Measurements from ENCODE around the gene SLC5A11. TPM values are rescaled to one million over a fixed set of nuclear protein-coding genes. Genes with fewer than 3 reads are reported as not detected.

The SLC5A11 gene
- total RNA-seq, 1 experiment from 2014 or later: 0.47 TPM

DNA sequence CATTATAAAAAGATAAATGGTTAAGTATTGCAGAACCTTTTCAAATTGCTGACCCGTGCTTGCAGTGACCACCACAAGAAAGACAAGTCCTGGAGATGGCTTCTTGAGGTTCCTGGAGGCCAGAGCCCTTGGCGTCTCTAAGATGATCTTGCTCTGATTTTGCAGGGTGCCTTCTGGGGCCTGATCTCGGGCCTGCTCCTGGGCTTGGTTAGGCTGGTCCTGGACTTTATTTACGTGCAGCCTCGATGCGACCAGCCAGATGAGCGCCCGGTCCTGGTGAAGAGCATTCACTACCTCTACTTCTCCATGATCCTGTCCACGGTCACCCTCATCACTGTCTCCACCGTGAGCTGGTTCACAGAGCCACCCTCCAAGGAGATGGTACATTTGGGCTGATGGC is 63.0 kb downstream of the SLC5A11 start:
- Histone ChIP-seq H3K79me2 (ENCODE audit: insufficient read depth, low read length) (no peaks in the 10 kb centered on the region), H3K4me2 (ENCODE audit: low read length) (no peak overlapping the region), H2AFZ (ENCODE audit: low read depth, low read length, poor library complexity, severe bottlenecking) (no peak overlapping the region), H3K4me1 (ENCODE audit: control insufficient read depth in 1 of 2, insufficient read depth in 2 of 2, low read length in 2 of 2) (no peaks in the 10 kb centered on the region), H3K27ac (ENCODE audit: low read depth, low read length) (no peak overlapping the region), H3K4me3 (replicated peaks in 1 of 2; ENCODE audit: low read depth in 1 of 2, low read length in 2 of 2) (no peak overlapping the region), H3K9ac (ENCODE audit: low read length) (no peak overlapping the region), H4K20me1 (ENCODE audit: insufficient read depth) (no peaks in the 10 kb centered on the region), H3K36me3 (ENCODE audit: control insufficient read depth in 1 of 2, insufficient read depth in 2 of 2, low read length in 2 of 2) (no peaks in the 10 kb centered on the region), H3K27me3 (ENCODE audit: insufficient read depth, low read length) (no peaks in the 10 kb centered on the region), H3K9me2 (ENCODE audit: insufficient read depth) (no peaks in the 10 kb centered on the region), H3K9me3 (ENCODE audit: control insufficient read depth in 1 of 2, insufficient read depth in 1 of 2, low read depth in 1 of 2, low read length in 2 of 2) (no peaks in the 10 kb centered on the region)
- ChIA-PET CTCF (interaction anchor here (1.6 kb wide), 1 partner anchor 316 kb away, joined by 6 read pairs; no protein-coding TSS in a partner anchor), RAD21 (ENCODE audit: low non-redundant PET in 1 of 2, low total read pairs in 2 of 2, uncharacterized antibody in 2 of 2, unreplicated experiment in 2 of 2) (no interaction called here), POLR2A (no interaction called here)
- ATAC-seq (no peak), DNase-seq (ENCODE audit: low read depth, low spot score) (no peak)
- intact Hi-C loops (cut with micrococcal nuclease): no loop called here
- BruUV-seq (replicated peaks): no TSS peak
- TF ChIP-seq, protein P1, sequence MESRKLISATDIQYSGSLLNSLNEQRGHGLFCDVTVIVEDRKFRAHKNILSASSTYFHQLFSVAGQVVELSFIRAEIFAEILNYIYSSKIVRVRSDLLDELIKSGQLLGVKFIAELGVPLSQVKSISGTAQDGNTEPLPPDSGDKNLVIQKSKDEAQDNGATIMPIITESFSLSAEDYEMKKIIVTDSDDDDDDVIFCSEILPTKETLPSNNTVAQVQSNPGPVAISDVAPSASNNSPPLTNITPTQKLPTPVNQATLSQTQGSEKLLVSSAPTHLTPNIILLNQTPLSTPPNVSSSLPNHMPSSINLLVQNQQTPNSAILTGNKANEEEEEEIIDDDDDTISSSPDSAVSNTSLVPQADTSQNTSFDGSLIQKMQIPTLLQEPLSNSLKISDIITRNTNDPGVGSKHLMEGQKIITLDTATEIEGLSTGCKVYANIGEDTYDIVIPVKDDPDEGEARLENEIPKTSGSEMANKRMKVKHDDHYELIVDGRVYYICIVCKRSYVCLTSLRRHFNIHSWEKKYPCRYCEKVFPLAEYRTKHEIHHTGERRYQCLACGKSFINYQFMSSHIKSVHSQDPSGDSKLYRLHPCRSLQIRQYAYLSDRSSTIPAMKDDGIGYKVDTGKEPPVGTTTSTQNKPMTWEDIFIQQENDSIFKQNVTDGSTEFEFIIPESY (IDR thresholded peaks at IDR 0.05; ENCODE audit: extremely low read depth, insufficient replicate concordance, low read length): no peak
- TF ChIP-seq YY1 (IDR thresholded peaks at IDR 0.05; ENCODE audit: extremely low read depth, insufficient replicate concordance, low read depth, low read length) (no peak), TCF7L2 (IDR thresholded peaks at IDR 0.05; ENCODE audit: borderline replicate concordance, extremely low read depth, insufficient read depth, insufficient read length) (no peak), POLR2AphosphoS5 (IDR thresholded peaks at IDR 0.05; ENCODE audit: low read depth, low read length) (no peak), EZH2 (IDR thresholded peaks at IDR 0.05) (no peak), CBX3 (IDR thresholded peaks at IDR 0.05; ENCODE audit: low read depth) (no peak), CEBPB (IDR thresholded peaks at IDR 0.05; ENCODE audit: low read depth) (no peak), JUND (IDR thresholded peaks at IDR 0.05) (no peak)
- TF ChIP-seq, protein P2, sequence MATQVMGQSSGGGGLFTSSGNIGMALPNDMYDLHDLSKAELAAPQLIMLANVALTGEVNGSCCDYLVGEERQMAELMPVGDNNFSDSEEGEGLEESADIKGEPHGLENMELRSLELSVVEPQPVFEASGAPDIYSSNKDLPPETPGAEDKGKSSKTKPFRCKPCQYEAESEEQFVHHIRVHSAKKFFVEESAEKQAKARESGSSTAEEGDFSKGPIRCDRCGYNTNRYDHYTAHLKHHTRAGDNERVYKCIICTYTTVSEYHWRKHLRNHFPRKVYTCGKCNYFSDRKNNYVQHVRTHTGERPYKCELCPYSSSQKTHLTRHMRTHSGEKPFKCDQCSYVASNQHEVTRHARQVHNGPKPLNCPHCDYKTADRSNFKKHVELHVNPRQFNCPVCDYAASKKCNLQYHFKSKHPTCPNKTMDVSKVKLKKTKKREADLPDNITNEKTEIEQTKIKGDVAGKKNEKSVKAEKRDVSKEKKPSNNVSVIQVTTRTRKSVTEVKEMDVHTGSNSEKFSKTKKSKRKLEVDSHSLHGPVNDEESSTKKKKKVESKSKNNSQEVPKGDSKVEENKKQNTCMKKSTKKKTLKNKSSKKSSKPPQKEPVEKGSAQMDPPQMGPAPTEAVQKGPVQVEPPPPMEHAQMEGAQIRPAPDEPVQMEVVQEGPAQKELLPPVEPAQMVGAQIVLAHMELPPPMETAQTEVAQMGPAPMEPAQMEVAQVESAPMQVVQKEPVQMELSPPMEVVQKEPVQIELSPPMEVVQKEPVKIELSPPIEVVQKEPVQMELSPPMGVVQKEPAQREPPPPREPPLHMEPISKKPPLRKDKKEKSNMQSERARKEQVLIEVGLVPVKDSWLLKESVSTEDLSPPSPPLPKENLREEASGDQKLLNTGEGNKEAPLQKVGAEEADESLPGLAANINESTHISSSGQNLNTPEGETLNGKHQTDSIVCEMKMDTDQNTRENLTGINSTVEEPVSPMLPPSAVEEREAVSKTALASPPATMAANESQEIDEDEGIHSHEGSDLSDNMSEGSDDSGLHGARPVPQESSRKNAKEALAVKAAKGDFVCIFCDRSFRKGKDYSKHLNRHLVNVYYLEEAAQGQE (IDR thresholded peaks at IDR 0.05; ENCODE audit: low read depth): no peak
- TF ChIP-seq, protein P3, sequence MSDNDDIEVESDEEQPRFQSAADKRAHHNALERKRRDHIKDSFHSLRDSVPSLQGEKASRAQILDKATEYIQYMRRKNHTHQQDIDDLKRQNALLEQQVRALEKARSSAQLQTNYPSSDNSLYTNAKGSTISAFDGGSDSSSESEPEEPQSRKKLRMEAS (IDR thresholded peaks at IDR 0.05): no peak

Measured in HCT116 (cell line).